Mesendoderm (in vitro differentiated cells): ENCODE data around the gene VARS1.
A peak's percentile ranks its signal among the peaks of the same experiment; 100 is the strongest.

Experiments
- DNase-seq: peaks from one replicate; pipeline ENCODE4 v3.0.0; 2013
- H2AK5ac ChIP-seq: 2 replicates; pipeline ENCODE4 v1.6.1; 2013; ENCODE audit warnings: low read length, inconsistent platforms
- H2BK120ac ChIP-seq: 2 replicates; pipeline ENCODE4 v1.6.1; 2013; ENCODE audit warnings: low read depth, mild to moderate bottlenecking, low read length, moderate library complexity, mixed read lengths
- H2BK15ac ChIP-seq: replicated peaks from 2 replicates; pipeline ENCODE4 v1.6.1; 2013; ENCODE audit warnings: low read depth, mild to moderate bottlenecking, moderate library complexity
- H2BK5ac ChIP-seq: 2 replicates; pipeline ENCODE4 v1.6.1; 2013; ENCODE audit warnings: low read length, inconsistent platforms
- H3K18ac ChIP-seq: 2 replicates; pipeline ENCODE4 v1.6.1; 2013; ENCODE audit warnings: mild to moderate bottlenecking, low read length, mixed read lengths
- H3K23ac ChIP-seq: one replicate; pipeline ENCODE4 v1.6.1; 2013; ENCODE audit warnings: low read length
- H3K27ac ChIP-seq: 2 replicates; pipeline ENCODE4 v1.5.1; 2013; ENCODE audit warnings: low read depth, mild to moderate bottlenecking, inconsistent platforms, low read length, moderate library complexity
- H3K27me3 ChIP-seq: 2 replicates; pipeline ENCODE4 v1.6.1; 2013; ENCODE audit warnings: low read length, control low read depth, mild to moderate bottlenecking, inconsistent platforms; ENCODE audit not compliant: insufficient read depth, poor library complexity
- H3K36me3 ChIP-seq: 2 replicates; pipeline ENCODE4 v1.6.1; 2013; ENCODE audit warnings: low read length, inconsistent platforms; ENCODE audit not compliant: control insufficient read depth, insufficient read depth
- H3K4ac ChIP-seq: one replicate; pipeline ENCODE4 v1.6.1; 2013; ENCODE audit warnings: low read depth, mild to moderate bottlenecking, low read length, moderate library complexity
- H3K4me1 ChIP-seq: 2 replicates; pipeline ENCODE4 v1.6.1; 2013; ENCODE audit warnings: low read depth, low read length, inconsistent platforms; ENCODE audit not compliant: control insufficient read depth
- H3K4me2 ChIP-seq: 2 replicates; pipeline ENCODE4 v1.6.1; 2013; ENCODE audit warnings: low read length
- H3K4me3 ChIP-seq: 2 replicates; pipeline ENCODE4 v1.5.1; 2013; ENCODE audit warnings: mild to moderate bottlenecking, low read length
- H3K56ac ChIP-seq: one replicate; pipeline ENCODE4 v1.6.1; 2013; ENCODE audit warnings: low read length
- H3K79me1 ChIP-seq: 2 replicates; pipeline ENCODE4 v1.6.1; 2013; ENCODE audit warnings: low read length, inconsistent platforms
- H3K79me2 ChIP-seq: 2 replicates; pipeline ENCODE4 v1.6.1; 2013; ENCODE audit warnings: mild to moderate bottlenecking, low read length; ENCODE audit not compliant: control insufficient read depth, insufficient read depth
- H3K9ac ChIP-seq: 2 replicates; pipeline ENCODE4 v1.6.1; 2013; ENCODE audit warnings: low read length, inconsistent platforms
- H4K5ac ChIP-seq: one replicate; pipeline ENCODE4 v1.6.1; 2013; ENCODE audit warnings: low read length
- H4K8ac ChIP-seq: one replicate; pipeline ENCODE4 v1.6.1; 2013; ENCODE audit warnings: low read depth, mild to moderate bottlenecking, control low read depth, low read length, moderate library complexity
- WGBS: extraction: QIAGEN DNeasy Blood & Tissue Kit; methylation state at CpG from one replicate; pipeline ENCODE4 v1.1.7; 2013; ENCODE audit warnings: low lambda C conversion rate, missing lambda C conversion rate; ENCODE audit not compliant: insufficient coverage; ENCODE audit errors: extremely low coverage; 5-methylcytosine and 5-hydroxymethylcytosine counted together

The VARS1 gene

GRCh38 chr6:31830886-31831335 lies 35.4 kb upstream of the VARS1 start:
- H3K36me3 ChIP-seq = no peaks in the 10 kb centered on the region
- peak overlapping the region; percentile 92 for H3K9ac ChIP-seq
- H3K79me2 ChIP-seq = peaks cover 24% of the 10 kb centered on the region
- no peak overlapping the region for H4K5ac ChIP-seq
- no peak overlapping the region for H2BK15ac ChIP-seq
- H3K4me1 ChIP-seq = peaks cover 2% of the 10 kb centered on the region
- DNase-seq = no peak
- H3K4me2 ChIP-seq = peak overlapping the region; percentile 23
- H3K27me3 ChIP-seq = no peaks in the 10 kb centered on the region
- H2BK120ac ChIP-seq = no peak overlapping the region
- no peak overlapping the region for H3K27ac ChIP-seq
- no peak overlapping the region for H3K4ac ChIP-seq
- no peak overlapping the region for H2AK5ac ChIP-seq
- H3K23ac ChIP-seq = no peak overlapping the region
- H3K79me1 ChIP-seq = peaks cover 2% of the 10 kb centered on the region
- H3K4me3 ChIP-seq = peak overlapping the region; percentile 32
- peak overlapping the region; percentile 89 for H3K56ac ChIP-seq
- H4K8ac ChIP-seq = no peak overlapping the region
- no peak overlapping the region for H3K18ac ChIP-seq
- WGBS = no CpG with 5 or more reads among the region's 6 CpGs
- H2BK5ac ChIP-seq = no peak overlapping the region

- H3K4ac ChIP-seq = no peak overlapping the region
These were observed 34.2 kb upstream of the VARS1 start for GRCh38 chr6:31829633-31830283.

GRCh38 chr6:31827286-31828079 lies 31.9 kb upstream of the VARS1 start, which contains the start of gene HSPA1B:
HSPA1B (plus strand) TSS chr6:31827738; CDS start chr6:31827951, 213 bp downstream.
- no peak within 1 kb of the TSS for H3K4ac ChIP-seq
- H3K4me2 ChIP-seq = peak within 1 kb of the TSS; percentile 87
- H3K27me3 ChIP-seq = no peaks in the 10 kb centered on the region
- no peaks in the 10 kb centered on the region for H3K36me3 ChIP-seq
- peaks cover 12% of the 10 kb centered on the region for H3K79me2 ChIP-seq
- WGBS = no CpG with 5 or more reads among the region's 56 CpGs
- DNase-seq = peak; percentile 100
- peak within 1 kb of the TSS; percentile 82 for H3K4me3 ChIP-seq
- peak within 1 kb of the TSS; percentile 90 for H2AK5ac ChIP-seq
- no peak within 1 kb of the TSS for H2BK120ac ChIP-seq
- no peak within 1 kb of the TSS for H4K8ac ChIP-seq
- H3K56ac ChIP-seq = peak within 1 kb of the TSS; percentile 94
- peaks cover 2% of the 10 kb centered on the region for H3K79me1 ChIP-seq
- H3K23ac ChIP-seq = no peak within 1 kb of the TSS
- peak within 1 kb of the TSS; percentile 42 for H3K18ac ChIP-seq
- peaks cover 7% of the 10 kb centered on the region for H3K4me1 ChIP-seq
- peak within 1 kb of the TSS; percentile 77 for H2BK5ac ChIP-seq
- H3K9ac ChIP-seq = peak within 1 kb of the TSS; percentile 97
- H4K5ac ChIP-seq = peak within 1 kb of the TSS; percentile 47
- no peak within 1 kb of the TSS for H2BK15ac ChIP-seq
- H3K27ac ChIP-seq = peak within 1 kb of the TSS; percentile 84

More at GRCh38 chr6:31829633-31830283, 34.2 kb upstream of the VARS1 start:
- H2BK5ac ChIP-seq = no peak overlapping the region
- WGBS = no CpG with 5 or more reads among the region's 15 CpGs
- peaks cover 7% of the 10 kb centered on the region for H3K4me1 ChIP-seq
- no peak overlapping the region for H3K27ac ChIP-seq
- H3K4me3 ChIP-seq = peak overlapping the region; percentile 83
- H2BK120ac ChIP-seq = no peak overlapping the region
- H3K18ac ChIP-seq = no peak overlapping the region
- no peak overlapping the region for H2AK5ac ChIP-seq
- no peak overlapping the region for H3K23ac ChIP-seq
- no peaks in the 10 kb centered on the region for H3K36me3 ChIP-seq
- no peak for DNase-seq
- peak overlapping the region; percentile 92 for H3K4me2 ChIP-seq
- H3K27me3 ChIP-seq = no peaks in the 10 kb centered on the region
- H2BK15ac ChIP-seq = no peak overlapping the region
- peaks cover 2% of the 10 kb centered on the region for H3K79me1 ChIP-seq
- no peak overlapping the region for H4K5ac ChIP-seq
- H4K8ac ChIP-seq = no peak overlapping the region
- peak overlapping the region; percentile 81 for H3K56ac ChIP-seq
- H3K9ac ChIP-seq = peak overlapping the region; percentile 92
- H3K79me2 ChIP-seq = peaks cover 13% of the 10 kb centered on the region

GRCh38 chr6:31826793-31827285 lies 31.3 kb upstream of the VARS1 start:
- no peak overlapping the region for H3K23ac ChIP-seq
- WGBS = no CpG with 5 or more reads among the region's 13 CpGs
- H3K9ac ChIP-seq = peak overlapping the region; percentile 85
- H3K4me1 ChIP-seq = peaks cover 7% of the 10 kb centered on the region
- H3K79me1 ChIP-seq = peaks cover 2% of the 10 kb centered on the region
- no peak overlapping the region for H3K4ac ChIP-seq
- H3K56ac ChIP-seq = peak overlapping the region; percentile 76
- peak overlapping the region; percentile 47 for H4K5ac ChIP-seq
- no peak overlapping the region for H3K4me3 ChIP-seq
- H2BK120ac ChIP-seq = no peak overlapping the region
- H3K36me3 ChIP-seq = no peaks in the 10 kb centered on the region
- peaks cover 12% of the 10 kb centered on the region for H3K79me2 ChIP-seq
- peak overlapping the region; percentile 64 for H3K4me2 ChIP-seq
- H3K18ac ChIP-seq = peak overlapping the region; percentile 42
- no peak overlapping the region for H4K8ac ChIP-seq
- no peak overlapping the region for H2BK15ac ChIP-seq
- no peak for DNase-seq
- peak overlapping the region; percentile 84 for H3K27ac ChIP-seq
- H2AK5ac ChIP-seq = peak overlapping the region; percentile 90
- H3K27me3 ChIP-seq = no peaks in the 10 kb centered on the region
- H2BK5ac ChIP-seq = peak overlapping the region; percentile 77

GRCh38 chr6:31825553-31825952 lies 30.0 kb upstream of the VARS1 start:
- WGBS = no CpG with 5 or more reads among the region's 4 CpGs
- no peak for DNase-seq
- no peak overlapping the region for H3K27ac ChIP-seq

More at GRCh38 chr6:31825553-31825952, 30.0 kb upstream of the VARS1 start:
- Histone ChIP-seq H3K79me1 (no peaks in the 10 kb centered on the region), H2BK15ac (no peak overlapping the region), H2BK5ac (no peak overlapping the region), H3K4me3 (no peak overlapping the region), H2AK5ac (no peak overlapping the region), H3K4me2 (no peak overlapping the region), H2BK120ac (no peak overlapping the region), H3K56ac (no peak overlapping the region), H3K79me2 (peaks cover 7% of the 10 kb centered on the region), H4K5ac (no peak overlapping the region), H3K27me3 (no peaks in the 10 kb centered on the region), H3K9ac (no peak overlapping the region), H3K4ac (no peak overlapping the region), H3K23ac (no peak overlapping the region), H4K8ac (no peak overlapping the region), H3K4me1 (peaks cover 7% of the 10 kb centered on the region), H3K18ac (no peak overlapping the region), H3K36me3 (no peaks in the 10 kb centered on the region)
